Activated effector memory CD4-positive, alpha-beta T cell treated with Interleukin-2 at 50 U/mL for 16 hours (primary cell): ENCODE data around the gene MC1R.

Experiments used
- DNase-seq: peaks from one replicate; pipeline ENCODE4 v3.0.0-alpha.2; 2020

The MC1R gene

DNA sequence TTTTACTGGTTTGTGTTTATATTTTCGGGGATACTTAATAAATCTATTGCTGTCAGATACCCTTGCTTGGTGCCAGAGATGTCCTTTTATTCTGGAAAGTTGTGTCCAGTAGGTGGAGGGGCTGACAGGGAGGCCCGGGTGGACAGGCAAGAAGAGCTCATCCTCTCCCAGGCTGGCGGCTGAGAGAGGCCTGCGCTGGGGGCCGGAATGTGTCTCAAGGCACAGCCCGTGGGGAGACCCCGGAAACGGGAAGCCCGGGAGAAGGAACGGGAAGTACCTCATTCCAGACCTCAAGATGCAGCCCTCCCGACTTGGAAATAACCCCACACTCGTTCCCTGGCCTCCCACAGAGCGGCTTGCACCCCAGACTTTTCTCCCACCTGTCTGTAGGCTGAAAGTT lies 17.4 kb downstream of the MC1R start:
- no peak for DNase-seq

DNA sequence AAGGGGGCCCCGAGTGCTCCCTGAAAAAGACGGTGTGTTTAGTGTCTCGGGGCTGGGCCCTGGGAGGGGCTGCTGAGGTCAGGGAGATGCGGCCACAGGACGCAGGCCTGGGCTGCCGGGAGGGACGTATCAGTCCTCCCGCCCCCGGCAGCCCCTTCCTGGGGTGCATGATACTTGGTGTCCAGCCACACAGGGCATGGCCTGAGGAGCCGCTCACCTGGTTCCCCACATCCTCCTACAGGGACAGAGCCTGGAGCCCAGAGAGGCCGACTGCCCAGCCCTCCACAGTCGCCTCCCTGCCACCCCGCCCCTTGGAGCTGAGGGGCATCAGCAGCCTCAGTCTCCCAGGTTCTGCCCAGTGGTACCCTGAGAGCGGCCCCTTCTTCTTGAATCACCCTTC lies 17.8 kb downstream of the MC1R start:
- no peak for DNase-seq

DNA sequence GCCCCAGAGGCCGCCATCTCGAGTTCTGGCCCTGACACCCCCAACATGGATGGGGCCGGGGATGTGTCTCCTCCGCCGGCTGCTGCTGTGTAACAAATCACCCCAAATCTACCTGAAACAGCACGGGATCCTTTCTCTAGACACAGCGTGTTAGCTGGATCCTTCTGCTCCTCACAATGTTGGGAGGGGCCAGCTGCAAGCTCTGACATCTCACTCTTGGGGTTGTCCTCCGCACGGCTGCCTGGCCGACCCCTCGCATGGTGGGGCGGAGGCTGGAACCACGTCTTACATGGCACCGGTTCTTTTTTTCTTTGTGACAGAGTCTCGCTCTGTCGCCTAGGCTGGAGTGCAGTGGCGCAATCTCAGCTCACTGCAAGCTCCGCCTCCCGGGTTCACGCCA lies 18.3 kb downstream of the MC1R start:
- DNase-seq, result no peak

DNA sequence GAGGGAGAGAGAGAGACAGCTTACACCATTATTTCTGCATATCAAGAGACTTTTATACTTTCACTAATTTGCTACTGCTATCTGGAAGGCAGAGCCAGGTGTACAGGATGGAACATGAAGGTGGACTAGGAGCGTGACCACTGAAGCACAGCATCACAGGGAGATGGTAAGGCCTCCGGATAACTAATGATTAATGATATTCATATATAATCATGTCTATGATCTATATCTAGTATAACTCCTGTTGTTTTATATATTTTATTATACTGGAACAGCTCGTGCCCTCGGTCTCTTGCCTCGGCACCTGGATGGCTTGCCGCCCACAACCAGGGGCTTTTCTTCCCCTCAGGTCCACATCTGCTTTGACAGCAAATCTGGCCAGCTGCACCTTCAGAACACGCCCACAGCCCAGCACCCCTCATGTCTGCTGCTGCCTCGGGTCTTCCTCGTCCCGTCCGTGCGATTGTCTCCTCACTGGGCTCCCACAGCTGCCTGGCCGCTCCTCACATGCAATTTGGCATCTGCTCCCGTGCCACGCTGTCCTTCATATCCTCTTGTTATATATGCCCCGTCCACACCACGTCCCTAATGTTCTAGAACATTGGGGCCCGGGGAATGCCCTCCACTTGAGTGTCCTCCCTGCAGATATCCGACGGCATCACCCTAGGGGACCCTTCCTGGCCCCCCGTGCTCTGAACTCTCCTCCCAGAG lies 19.7 kb downstream of the MC1R start:
- no peak for DNase-seq

DNA sequence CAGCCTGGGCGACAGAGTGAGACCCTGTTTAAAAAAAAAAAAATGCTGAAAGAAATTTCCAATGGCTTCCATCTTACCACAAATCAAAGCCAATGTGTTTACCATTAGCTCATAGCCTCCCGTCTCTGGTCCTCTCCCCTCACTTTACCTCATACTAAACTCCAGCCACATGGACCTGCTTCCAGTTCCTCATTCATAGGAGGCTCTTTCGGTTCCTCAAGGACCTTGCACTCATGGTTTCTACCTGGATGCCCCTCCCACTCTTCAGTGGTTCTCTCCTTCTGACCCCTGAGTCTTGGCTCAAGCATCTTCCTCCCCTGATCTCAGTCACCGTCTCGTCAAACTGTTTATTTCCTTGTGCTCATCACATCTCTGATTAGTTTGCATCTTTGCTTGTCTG lies 26.1 kb downstream of the MC1R start:
- DNase-seq, result no peak

DNA sequence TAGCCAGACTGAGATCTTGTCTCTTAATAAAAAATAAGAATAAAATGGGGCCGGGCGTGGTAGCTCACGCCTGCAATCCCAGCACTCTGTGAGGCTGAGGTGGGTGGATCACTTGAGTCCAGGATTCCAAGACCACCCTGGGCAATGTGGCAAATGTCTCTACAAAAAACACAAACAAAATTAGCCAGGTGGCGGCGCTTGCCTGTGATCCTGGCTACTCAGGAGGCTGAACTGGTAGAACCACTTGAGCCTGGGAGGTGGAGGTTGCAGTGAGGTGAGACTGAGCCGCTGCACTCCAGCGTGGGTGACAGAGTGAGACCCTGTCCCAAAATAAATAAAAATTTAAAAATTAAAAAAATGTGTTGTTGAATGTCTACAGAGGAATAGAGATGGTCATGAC lies 27.0 kb downstream of the MC1R start:
- no peak for DNase-seq

DNA sequence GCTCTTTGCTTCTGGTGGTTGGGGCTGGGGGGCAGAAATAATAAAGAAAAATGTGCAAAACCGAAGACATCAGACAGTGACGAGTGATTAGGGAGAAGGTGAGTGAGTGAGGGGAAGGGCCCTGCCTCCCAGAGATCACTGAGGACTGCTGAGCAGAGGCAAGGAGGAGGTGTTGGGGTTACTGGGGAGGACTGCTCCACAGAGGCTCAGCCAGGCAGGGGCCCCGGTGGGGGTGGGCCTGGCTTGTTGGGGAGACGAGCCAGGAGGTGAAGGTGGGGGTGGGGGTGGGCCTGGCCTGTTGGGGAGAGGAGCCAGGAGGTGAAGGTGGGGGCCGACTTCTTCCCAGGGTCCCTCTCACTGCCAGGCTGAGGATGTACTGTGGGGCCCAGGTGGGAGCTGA lies 27.9 kb downstream of the MC1R start:
- no peak for DNase-seq

DNA sequence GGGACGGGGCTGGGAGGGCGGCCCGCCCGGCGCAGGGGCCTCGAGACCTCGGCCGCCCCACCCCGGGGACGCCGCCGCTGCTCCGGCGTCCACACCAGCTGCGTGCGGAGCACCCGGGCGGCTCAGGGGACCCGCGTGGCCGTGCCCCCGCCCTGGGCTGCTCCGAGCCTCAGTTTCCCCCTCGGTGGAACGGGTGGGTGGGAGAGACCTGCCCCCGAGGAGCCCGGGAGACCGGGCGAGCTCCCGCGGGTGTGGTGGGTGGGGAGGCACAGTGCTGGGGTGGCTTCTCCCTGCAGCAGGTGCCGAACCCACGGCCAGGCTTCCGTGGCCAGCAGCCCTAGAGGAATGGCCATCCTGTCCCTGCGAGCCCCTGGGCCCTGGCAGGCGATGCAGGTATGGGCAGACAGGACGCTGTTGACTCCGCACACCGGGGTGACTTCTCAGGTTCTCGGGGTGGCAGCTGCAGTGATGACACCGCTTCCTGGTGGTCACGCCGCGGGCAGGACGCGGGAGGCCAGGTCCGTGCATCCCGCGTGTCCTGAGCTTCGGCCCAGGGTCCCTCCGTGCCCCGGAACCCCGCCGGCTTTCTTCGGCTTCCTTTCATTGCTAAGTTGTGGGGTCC lies 30.6 kb downstream of the MC1R start:
- DNase-seq, result no peak

DNA sequence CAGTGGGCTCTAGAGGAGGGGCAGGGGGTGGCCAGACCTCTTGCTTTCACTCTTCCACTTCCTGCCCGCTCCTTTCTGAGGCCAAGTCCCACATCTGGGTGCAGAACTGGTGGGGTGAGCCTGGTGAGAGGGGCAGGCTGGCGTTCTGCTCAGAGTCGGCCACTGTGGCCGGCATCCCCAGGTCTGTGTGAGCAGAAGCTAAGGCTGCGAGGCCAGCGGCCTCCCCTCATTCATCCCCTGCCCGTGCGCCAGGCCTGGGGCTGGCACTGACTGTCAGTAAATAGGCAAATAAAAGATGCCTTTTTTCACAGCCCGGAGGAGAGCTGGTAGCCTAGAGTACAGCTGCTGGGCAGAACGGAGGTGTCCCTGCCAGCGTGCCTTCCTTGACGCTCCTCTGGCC lies 31.1 kb downstream of the MC1R start:
- DNase-seq, result no peak

DNA sequence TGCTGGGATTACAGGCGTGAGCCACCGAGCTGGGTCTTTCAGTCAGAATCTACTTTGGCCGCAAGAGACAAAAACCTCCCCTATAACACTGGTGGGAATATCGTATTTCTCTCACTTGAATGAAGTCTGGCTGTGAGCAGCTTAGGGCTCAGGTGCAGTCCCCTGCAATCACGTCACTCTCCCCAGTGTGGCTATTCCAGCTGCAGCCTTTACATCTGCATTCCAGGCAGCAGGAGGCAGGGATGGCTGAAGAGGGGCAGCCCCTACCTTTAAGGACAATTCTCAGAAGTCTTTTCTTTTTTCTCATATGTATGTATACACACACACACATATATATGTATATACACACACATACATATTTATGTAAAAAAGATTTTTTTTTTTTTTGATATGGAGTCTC lies 32.8 kb downstream of the MC1R start:
- DNase-seq, result no peak

DNA sequence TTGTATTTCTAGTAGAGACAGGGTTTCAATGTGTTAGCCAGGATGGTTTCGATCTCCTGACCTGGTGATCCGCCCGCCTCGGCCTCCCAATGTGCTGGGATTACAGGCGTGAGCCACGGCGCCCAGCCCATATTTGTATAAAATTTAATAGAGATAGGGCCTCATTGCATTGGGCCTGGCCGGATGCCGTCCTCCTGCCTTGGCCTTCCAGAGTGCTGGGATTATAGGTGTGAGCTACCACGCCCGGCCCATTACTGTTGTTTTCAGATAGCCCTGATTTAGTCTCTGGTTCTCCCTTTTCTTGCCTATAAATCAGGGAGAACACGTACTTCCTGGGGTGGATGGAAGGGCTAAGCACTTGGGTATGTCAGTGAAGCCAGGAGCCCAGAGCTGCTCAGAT lies 33.4 kb downstream of the MC1R start:
- no peak for DNase-seq

DNA sequence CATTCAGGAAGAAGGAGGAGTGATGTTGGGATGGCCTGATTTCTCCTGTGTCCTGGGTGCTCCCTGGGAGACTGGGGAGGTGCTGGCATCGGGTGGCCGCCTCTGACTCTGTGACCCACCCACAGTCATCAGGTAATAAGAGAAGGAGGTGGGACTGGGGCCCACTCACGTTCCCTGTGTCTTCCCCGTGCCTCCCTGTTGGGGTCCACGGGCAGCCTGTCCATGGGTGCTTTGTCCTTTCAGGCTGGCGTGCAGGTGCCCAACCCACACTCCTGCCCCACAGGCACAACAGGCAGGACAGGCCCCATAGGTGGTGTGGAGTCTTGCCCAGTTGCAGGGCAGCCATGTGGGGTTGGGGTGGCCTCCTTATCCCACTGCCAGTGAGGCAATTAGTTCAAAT lies 33.9 kb downstream of the MC1R start:
- DNase-seq, result no peak

DNA sequence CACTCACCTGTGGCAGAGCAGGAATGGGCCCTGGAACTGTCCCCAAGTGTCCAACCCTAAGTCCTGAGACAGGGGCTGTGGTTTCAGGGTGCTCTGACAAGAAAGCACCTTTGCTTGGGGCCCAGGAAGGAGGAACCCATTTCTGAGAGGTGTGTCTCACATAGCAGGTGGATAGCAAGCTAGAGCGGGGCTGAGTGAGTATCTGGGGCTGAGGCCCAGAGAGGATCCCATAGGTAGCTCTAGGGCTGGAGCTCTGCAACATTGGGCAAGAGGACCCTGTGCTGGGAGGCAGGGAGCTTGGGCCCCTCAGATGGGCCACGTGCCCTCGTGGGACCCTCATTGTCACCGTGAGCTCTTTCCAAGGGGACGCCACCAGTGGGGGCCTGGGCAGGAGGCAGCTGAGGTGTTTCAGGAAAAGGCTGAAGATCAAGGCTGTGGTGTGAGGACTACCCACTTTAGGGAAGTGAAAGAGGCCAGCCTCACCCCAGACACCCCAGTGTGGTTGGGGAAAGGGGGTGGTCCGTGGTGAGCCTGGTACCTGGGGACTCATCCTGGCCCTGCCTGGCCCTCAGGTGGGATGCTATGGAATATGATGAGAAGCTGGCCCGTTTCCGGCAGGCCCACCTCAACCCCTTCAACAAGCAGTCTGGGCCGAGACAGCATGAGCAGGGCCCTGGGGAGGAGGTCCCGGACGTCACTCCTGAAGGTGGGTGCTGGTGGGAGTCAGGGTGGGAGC lies 35.2 kb downstream of the MC1R start:
- DNase-seq, result no peak

DNA sequence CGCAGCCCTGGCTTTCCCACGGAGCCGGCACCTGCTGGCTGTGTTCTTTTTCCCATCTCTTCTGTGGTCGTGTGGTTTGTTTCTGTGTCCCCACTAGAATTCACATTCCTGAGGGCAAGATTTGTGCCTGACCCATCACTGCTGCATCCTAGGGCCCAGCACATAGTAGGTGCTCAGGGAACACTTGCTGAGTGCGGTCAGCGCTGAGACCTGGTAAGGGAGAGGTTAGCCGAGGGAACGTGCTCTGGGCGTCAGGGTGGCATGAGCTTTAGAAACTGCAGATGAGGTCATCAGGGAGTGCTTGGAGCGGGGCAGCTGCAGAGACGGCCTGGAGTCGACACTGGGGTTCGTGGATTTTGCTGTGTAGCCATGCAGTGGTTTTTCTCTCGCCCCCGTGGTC lies 35.8 kb downstream of the MC1R start:
- no peak for DNase-seq

DNA sequence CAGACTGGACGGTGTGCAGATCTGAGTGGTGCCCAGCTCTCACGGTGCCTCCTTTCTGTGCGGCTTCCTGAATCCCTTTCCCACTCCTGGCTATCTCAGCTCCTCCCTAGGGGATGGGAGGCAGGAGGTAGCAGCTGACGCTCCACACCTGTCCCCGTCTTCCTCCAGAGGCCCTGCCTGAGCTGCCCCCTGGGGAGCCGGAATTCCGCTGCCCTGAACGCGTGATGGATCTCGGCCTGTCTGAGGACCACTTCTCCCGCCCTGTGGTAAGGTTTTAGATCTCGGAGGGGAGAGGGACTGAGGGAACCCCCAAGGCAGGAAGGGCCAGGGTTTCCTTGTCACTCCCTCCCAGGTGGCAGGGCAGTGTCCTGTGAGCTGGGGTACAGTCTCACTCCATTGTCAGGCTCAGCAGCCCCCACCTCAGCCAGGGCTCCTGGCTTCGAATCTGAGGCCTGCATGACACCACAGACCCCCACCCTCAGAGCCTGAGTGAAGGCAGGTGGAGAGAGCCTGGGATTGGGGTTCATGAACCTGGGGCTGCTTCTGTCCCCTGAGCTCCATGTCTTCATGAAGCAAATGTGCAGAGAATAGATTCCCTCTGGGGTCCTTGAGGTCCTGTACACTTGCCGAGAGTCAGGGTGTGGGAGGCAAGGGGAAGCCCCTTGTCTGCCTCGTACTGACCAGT lies 36.5 kb downstream of the MC1R start:
- DNase-seq, result no peak

DNA sequence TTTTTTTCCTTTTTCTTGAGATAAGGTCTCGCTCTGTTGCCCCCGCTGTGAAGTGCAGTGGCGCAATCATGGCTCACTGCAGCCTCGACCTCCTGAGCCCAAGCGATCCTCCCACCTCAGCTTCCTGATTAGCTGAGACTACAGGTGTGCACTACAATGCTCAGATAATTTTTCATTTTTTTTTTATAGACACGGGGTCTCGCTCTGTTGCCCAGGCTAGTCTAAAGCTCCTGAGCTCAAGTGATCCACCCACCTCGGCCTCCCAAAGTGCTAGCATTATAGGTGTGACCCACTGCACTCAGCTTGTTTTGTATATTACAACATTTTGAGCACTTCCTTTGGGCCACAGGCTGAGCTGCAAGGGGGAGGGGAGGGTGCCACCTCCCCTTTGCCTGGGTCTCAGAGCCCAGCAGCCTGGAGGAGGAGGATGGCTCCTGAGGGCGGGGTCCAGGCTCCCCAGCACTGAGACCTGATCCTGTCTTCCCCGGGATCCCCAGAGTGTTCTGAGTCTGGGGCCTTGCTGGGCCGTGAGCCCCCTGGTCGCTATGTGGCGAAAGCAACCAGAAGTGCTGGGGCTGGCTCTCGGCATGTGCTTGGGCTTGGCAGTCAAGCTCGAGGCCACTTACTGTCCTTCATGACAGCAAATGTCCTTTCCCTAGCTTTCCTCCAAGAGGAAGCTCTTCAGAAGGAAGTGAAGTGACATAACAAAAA lies 38.0 kb downstream of the MC1R start:
- DNase-seq, result no peak

DNA sequence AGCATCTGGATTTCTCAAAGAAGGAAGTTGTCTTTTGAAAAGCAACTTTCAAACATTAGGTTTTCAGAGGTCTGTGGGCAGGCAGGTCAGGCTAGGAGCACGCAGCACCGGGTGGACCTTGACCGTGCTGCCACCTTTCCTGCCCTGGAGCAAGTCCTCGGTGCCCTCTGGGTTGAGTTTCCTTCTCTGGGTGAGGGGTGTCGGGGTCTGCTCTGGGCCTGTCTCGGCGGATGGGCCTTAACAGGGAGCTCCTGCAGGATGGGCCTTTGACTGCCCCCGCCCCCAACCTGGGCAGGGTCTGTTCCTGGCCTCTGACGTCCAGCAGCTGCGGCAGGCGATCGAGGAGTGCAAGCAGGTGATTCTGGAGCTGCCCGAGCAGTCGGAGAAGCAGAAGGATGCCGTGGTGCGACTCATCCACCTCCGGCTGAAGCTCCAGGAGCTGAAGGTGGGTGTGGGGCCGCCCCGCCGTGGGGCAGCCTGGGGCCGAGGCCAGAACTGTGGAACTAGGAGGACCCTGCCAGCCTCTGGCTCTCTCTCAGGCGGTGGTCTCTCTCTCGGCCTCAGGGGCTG lies 38.6 kb downstream of the MC1R start:
- no peak for DNase-seq

DNA sequence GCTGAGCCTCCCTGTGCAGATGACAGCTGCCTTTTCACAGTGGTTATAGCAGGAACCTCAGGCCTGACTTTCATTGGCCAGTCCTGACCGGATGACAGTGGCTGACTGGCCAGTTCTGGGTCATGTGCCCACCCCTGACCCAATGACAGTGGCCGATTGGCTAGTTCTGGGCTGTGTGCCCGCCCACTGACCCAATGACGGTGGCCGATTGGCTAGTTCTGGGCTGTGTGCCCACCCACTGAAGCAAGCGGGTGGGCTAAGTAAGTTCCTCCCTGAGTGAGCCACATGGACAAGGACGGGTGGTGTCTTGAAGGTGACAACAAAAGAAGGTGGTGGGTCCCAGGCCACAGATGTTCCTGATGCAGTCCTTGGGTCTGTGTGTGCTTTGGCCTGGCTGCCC lies 39.4 kb downstream of the MC1R start:
- DNase-seq, result no peak

DNA sequence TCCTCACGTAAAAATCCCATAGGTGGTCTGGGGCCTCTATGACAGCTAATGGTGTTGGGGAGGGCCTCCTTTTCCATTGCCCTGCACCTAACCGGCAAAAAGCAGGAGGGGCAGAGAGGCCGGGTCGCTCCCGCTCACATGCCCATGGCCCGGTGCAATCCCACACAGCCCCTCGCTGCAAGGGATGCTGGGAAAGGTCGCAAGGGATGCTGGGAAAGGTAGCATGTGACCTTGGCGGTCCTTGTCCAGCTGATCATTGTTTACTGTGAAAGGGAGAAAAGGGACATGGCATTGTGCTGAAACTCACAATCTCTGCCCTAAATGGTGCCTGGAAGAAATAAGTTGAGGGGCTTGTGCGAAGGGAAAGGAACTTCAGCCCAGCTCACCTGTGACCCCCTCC lies 39.9 kb downstream of the MC1R start:
- DNase-seq, result no peak

DNA sequence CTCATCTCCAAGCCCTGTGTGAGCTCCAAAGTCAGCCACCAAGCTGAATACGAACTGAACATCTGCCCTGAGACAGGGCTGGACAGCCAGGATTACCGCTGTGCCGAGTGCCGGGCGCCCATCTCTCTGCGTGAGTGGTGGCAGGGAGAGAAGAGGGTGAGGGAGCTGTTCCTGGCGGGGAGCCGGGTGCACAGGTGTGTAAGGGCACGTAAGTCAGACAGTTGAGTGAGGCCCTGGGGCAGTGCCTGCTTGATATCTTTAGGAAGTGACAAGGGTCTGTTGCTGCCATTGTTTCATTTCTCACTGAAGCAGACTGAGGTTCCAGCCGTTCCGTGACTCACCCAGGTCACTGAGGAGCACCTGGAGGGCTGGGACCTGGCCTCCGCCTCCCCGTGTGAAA lies 42.3 kb downstream of the MC1R start:
- no peak for DNase-seq

DNA sequence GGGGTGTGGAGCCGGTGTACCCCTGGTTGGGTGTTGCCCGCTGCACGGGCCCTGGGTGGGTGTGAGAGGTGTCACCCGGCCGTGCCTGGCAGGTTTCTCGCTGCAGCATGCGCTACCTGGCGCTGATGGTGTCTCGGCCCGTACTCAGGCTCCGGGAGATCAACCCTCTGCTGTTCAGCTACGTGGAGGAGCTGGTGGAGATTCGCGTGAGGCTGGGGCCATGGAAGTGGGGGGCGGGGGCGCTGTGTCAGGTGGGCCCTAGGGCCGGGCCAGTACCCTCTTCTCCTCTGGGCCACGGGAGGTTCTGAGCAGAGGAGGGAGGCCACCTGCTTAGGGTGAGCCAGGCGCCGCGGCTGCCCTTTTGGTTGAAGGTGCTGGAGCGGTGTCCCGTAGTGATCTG lies 43.3 kb downstream of the MC1R start:
- no peak for DNase-seq

DNA sequence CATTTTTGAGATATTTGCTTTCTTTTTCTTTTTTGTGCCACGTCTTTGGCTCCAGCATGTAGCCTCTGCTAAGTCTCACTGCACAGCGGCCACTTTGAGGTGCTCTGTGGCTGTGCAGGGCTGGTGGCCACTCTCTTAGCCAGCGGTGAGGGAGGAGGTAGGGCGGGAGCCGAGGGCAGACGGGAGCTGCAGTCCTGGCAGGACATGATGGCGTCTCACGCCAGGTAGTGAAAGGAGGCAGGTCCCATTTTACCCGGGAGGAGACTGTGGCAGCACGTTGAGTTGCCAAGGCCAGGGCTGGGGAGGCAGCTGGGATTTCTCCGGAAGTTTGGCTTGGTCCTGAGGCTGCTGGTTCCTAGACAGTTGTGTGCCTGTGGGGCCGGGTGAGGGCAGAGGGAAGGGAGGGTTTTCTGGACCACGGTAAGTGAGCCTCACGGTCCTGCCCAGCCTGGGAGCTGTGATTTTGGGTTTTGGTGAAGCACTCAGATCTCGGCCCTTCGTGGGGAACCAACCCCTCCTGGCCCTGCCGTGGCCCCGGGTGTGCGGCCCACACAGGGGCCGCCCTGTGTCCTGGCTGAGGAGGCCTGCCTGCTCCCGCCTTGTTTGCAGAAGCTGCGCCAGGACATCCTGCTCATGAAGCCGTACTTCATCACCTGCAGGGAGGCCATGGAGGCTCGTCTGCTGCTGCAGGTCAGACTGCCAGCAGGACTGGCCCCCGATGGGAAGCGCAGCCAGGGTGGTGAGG lies 44.3 kb downstream of the MC1R start:
- no peak for DNase-seq
